MCF 10A (cell line): Measurements from ENCODE around the gene MEGF10. TPM values are rescaled to one million over a fixed set of nuclear protein-coding genes. Genes with fewer than 3 reads are reported as not detected.

ENCODE experiments used
- BruUV-seq: library from RNA; stranded (reverse); fragments of 400-500 nt; replicated peaks from 2 replicates; lab custom pipeline; 2021; lab: Mats Ljungman, UMichigan
- CTCF ChIA-PET: fragments of 300-600 bp; sonication (Branson Sonifier 250); formaldehyde crosslinking; extraction: SDS; loops from one replicate; lab custom pipeline; 2021; ENCODE audit warnings: antibody characterized with exemption, inconsistent platforms; lab: Yijun Ruan, JAX
- POLR2A ChIA-PET: fragments of 300-600, 350-650 bp; sonication (Branson Sonifier 250); formaldehyde crosslinking; extraction: SDS; loops from one replicate; lab custom pipeline; 2020; ENCODE audit warnings: antibody characterized with exemption, inconsistent platforms; lab: Yijun Ruan, JAX
- DNase-seq: peaks from one replicate; pipeline ENCODE4 v3.0.0-alpha.2; 2018; ENCODE audit not compliant: unreplicated experiment
- H3K27ac Mint-ChIP-seq: one replicate; pipeline ENCODE4 v1.8.0; 2022; ENCODE audit warnings: mild to moderate bottlenecking, low read depth, mixed read lengths; ENCODE audit not compliant: unreplicated experiment
- H3K27me3 Mint-ChIP-seq: one replicate; pipeline ENCODE4 v1.8.0; 2022; ENCODE audit warnings: mixed read lengths; ENCODE audit not compliant: insufficient read depth, unreplicated experiment
- H3K36me3 Mint-ChIP-seq: one replicate; pipeline ENCODE4 v1.8.0; 2022; ENCODE audit warnings: mild to moderate bottlenecking, moderate library complexity, mixed read lengths; ENCODE audit not compliant: insufficient read depth, unreplicated experiment
- H3K4me1 Mint-ChIP-seq: one replicate; pipeline ENCODE4 v1.8.0; 2022; ENCODE audit warnings: mixed read lengths; ENCODE audit not compliant: insufficient read depth, unreplicated experiment
- H3K4me3 Mint-ChIP-seq: one replicate; pipeline ENCODE4 v1.8.0; 2022; ENCODE audit warnings: mild to moderate bottlenecking, moderate library complexity, mixed read lengths; ENCODE audit not compliant: unreplicated experiment
- H3K9me3 Mint-ChIP-seq: one replicate; pipeline ENCODE4 v1.8.0; 2022; ENCODE audit warnings: mixed read lengths; ENCODE audit not compliant: unreplicated experiment
- intact Hi-C: fragments of 100-400 bp; cut with micrococcal nuclease; formaldehyde crosslinking; loops from 2 replicates; pipeline ENCODE4 v1.14.1; 2022
- total RNA-seq: library from RNA; stranded (reverse); gene quantifications from 2 replicates; pipeline ENCODE4 v1.2.3, GENCODE V29; 2022
- TF ChIP-seq, protein P1 (sequence below): fragments of 200-600 bp; IDR thresholded peaks from one replicate; pipeline ENCODE4 v1.8.0; 2022; ENCODE audit warnings: antibody characterized with exemption, mild to moderate bottlenecking; ENCODE audit not compliant: unreplicated experiment

Gene MEGF10
- total RNA-seq, 1 experiment from 2014 or later: not detected

- Mint-ChIP-seq H3K4me3 (no peak overlapping the region), H3K9me3 (no peaks in the 10 kb centered on the region), H3K27me3 (peaks cover under 1% of the 10 kb centered on the region), H3K27ac (no peak overlapping the region), H3K4me1 (no peaks in the 10 kb centered on the region), H3K36me3 (no peaks in the 10 kb centered on the region)
- ChIA-PET CTCF (no interaction called here), POLR2A (no interaction called here)
- BruUV-seq: no TSS peak
- intact Hi-C loops: no loop called here
- DNase-seq: no peak
- TF ChIP-seq, protein P1, sequence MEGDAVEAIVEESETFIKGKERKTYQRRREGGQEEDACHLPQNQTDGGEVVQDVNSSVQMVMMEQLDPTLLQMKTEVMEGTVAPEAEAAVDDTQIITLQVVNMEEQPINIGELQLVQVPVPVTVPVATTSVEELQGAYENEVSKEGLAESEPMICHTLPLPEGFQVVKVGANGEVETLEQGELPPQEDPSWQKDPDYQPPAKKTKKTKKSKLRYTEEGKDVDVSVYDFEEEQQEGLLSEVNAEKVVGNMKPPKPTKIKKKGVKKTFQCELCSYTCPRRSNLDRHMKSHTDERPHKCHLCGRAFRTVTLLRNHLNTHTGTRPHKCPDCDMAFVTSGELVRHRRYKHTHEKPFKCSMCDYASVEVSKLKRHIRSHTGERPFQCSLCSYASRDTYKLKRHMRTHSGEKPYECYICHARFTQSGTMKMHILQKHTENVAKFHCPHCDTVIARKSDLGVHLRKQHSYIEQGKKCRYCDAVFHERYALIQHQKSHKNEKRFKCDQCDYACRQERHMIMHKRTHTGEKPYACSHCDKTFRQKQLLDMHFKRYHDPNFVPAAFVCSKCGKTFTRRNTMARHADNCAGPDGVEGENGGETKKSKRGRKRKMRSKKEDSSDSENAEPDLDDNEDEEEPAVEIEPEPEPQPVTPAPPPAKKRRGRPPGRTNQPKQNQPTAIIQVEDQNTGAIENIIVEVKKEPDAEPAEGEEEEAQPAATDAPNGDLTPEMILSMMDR: no peak
Measured at GRCh38 chr5:127322403-127322802, 31.8 kb downstream of the MEGF10 start.

GRCh38 chr5:127324756-127325155, 34.2 kb downstream of the MEGF10 start:
- BruUV-seq: no TSS peak
- no peaks in the 10 kb centered on the region for H3K4me1 Mint-ChIP-seq
- intact Hi-C loops: no loop called here
- TF ChIP-seq, protein P1: no peak
- ChIA-PET POLR2A (no interaction called here), CTCF (interaction anchor here (0.8 to 2.9 kb wide), 4 partner anchors 11 to 487 kb away, joined by 3 to 15 read pairs (median 4); no protein-coding TSS in a partner anchor)
- no peak for DNase-seq
- H3K36me3 Mint-ChIP-seq: no peaks in the 10 kb centered on the region
- no peak overlapping the region for H3K27ac Mint-ChIP-seq
- H3K4me3 Mint-ChIP-seq: no peak overlapping the region
- no peaks in the 10 kb centered on the region for H3K9me3 Mint-ChIP-seq
- peaks cover 2% of the 10 kb centered on the region for H3K27me3 Mint-ChIP-seq

GRCh38 chr5:127326431-127326830, 35.8 kb downstream of the MEGF10 start:
- POLR2A ChIA-PET: interaction anchor here (0.6 kb wide), 1 partner anchor 558 kb away, joined by 3 read pairs; no protein-coding TSS in a partner anchor
- Mint-ChIP-seq H3K4me1 (peaks cover 9% of the 10 kb centered on the region), H3K36me3 (no peaks in the 10 kb centered on the region), H3K9me3 (no peaks in the 10 kb centered on the region), H3K27ac (no peak overlapping the region), H3K4me3 (no peak overlapping the region), H3K27me3 (peaks cover 13% of the 10 kb centered on the region)
- no peak for DNase-seq
- CTCF ChIA-PET: interaction anchor here (2.9 kb wide), 1 partner anchor 12 kb away, joined by 15 read pairs; no protein-coding TSS in a partner anchor
- intact Hi-C loops: no loop called here
- TF ChIP-seq, protein P1: no peak
- no TSS peak for BruUV-seq

GRCh38 chr5:127326976-127327755, 36.6 kb downstream of the MEGF10 start:
- CTCF ChIA-PET: interaction anchor here (0.5 to 2.9 kb wide), 4 partner anchors 13 to 489 kb away, joined by 3 to 15 read pairs (median 4); no protein-coding TSS in a partner anchor
- Mint-ChIP-seq H3K27ac (no peak overlapping the region), H3K4me3 (no peak overlapping the region), H3K4me1 (peaks cover 15% of the 10 kb centered on the region), H3K27me3 (peaks cover 13% of the 10 kb centered on the region), H3K36me3 (no peaks in the 10 kb centered on the region), H3K9me3 (no peaks in the 10 kb centered on the region)
- intact Hi-C loops: no loop called here
- POLR2A ChIA-PET: interaction anchor here (0.7 kb wide), 1 partner anchor 15 kb away, joined by 3 read pairs; no protein-coding TSS in a partner anchor
- DNase-seq: no peak
- BruUV-seq: no TSS peak
- TF ChIP-seq, protein P1: no peak
